ENCODE measurements around the gene GFPT2. TPM values are rescaled to one million over a fixed set of nuclear protein-coding genes. Genes with fewer than 3 reads are reported as not detected.

The GFPT2 gene
- total RNA-seq, 4 donors from 2014 or later = 2.1 to 5.5 (median 4.1) TPM

- H3K36me3 ChIP-seq = peaks cover 0 to 27% of the 10 kb centered on the region in 2 donors
- no peaks in the 10 kb centered on the region for H3K27me3 ChIP-seq
- H3K4me1 ChIP-seq = no peaks in the 10 kb centered on the region
- intact Hi-C loops (cut with DNase I; ENCODE audit: low total_unique reads) = no loop called here
- no peak overlapping the region for H3K27ac ChIP-seq
- no peak for ATAC-seq
- no peaks in the 10 kb centered on the region for H3K9me3 ChIP-seq
- no peak overlapping the region for H3K4me3 ChIP-seq
- DNase-seq = no peak
- TF ChIP-seq CTCF (IDR thresholded peaks at IDR 0.05 in 4 of 5, conservative IDR thresholded peaks at IDR 0.05 in 1 of 5) (no peak), POLR2A (IDR thresholded peaks at IDR 0.05) (no peak)
- in situ Hi-C loops (cut with MboI; ENCODE audit: low sequenced_read_pairs in 4 of 4) = no loop called here
Observed at GRCh38 chr5:180283026-180283615, 70.0 kb downstream of the GFPT2 start.

- DNase-seq = no peak
- TF ChIP-seq POLR2A (IDR thresholded peaks at IDR 0.05) = no peak
- no peak for TF ChIP-seq CTCF (IDR thresholded peaks at IDR 0.05 in 4 of 5, conservative IDR thresholded peaks at IDR 0.05 in 1 of 5)
- H3K27ac ChIP-seq = no peak overlapping the region
- in situ Hi-C loops (cut with MboI; ENCODE audit: low sequenced_read_pairs in 4 of 4) = no loop called here
- no peak overlapping the region for H3K4me3 ChIP-seq
- no peak for ATAC-seq
- H3K36me3 ChIP-seq = peaks cover 0 to 35% of the 10 kb centered on the region in 2 donors
- no peaks in the 10 kb centered on the region for H3K4me1 ChIP-seq
- H3K9me3 ChIP-seq = no peaks in the 10 kb centered on the region
- H3K27me3 ChIP-seq = no peaks in the 10 kb centered on the region
- intact Hi-C loops (cut with DNase I; ENCODE audit: low total_unique reads) = no loop called here
Observed at GRCh38 chr5:180282281-180282680, 70.9 kb downstream of the GFPT2 start.

- Histone ChIP-seq H3K9me3 (no peaks in the 10 kb centered on the region), H3K27ac (no peak overlapping the region), H3K36me3 (peaks cover 0 to 41% of the 10 kb centered on the region in 2 donors), H3K4me1 (no peaks in the 10 kb centered on the region), H3K4me3 (no peak overlapping the region), H3K27me3 (no peaks in the 10 kb centered on the region)
- no peak for ATAC-seq
- in situ Hi-C loops (cut with MboI; ENCODE audit: low sequenced_read_pairs in 4 of 4) (no loop called here), intact Hi-C loops (cut with DNase I; ENCODE audit: low total_unique reads) (no loop called here)
- no peak for DNase-seq
- no peak for TF ChIP-seq POLR2A (IDR thresholded peaks at IDR 0.05)
- no peak for TF ChIP-seq CTCF (IDR thresholded peaks at IDR 0.05 in 4 of 5, conservative IDR thresholded peaks at IDR 0.05 in 1 of 5)
Observed at GRCh38 chr5:180281706-180282105, 71.4 kb downstream of the GFPT2 start.

GRCh38 chr5:180274695-180275094 lies 78.4 kb downstream of the GFPT2 start:
- Histone ChIP-seq H3K9me3 (no peaks in the 10 kb centered on the region), H3K27ac (no peak overlapping the region), H3K4me3 (no peak overlapping the region), H3K27me3 (no peaks in the 10 kb centered on the region), H3K4me1 (no peaks in the 10 kb centered on the region), H3K36me3 (peaks cover 0 to 77% of the 10 kb centered on the region in 2 donors)
- TF ChIP-seq CTCF (IDR thresholded peaks at IDR 0.05 in 4 of 5, conservative IDR thresholded peaks at IDR 0.05 in 1 of 5) (no peak), POLR2A (IDR thresholded peaks at IDR 0.05) (no peak)
- intact Hi-C loops (cut with DNase I; ENCODE audit: low total_unique reads) = no loop called here
- in situ Hi-C loops (cut with MboI; ENCODE audit: low sequenced_read_pairs in 4 of 4) = no loop called here
- no peak for ATAC-seq
- no peak for DNase-seq

- intact Hi-C loops (cut with DNase I; ENCODE audit: low total_unique reads) (no loop called here), in situ Hi-C loops (cut with MboI; ENCODE audit: low sequenced_read_pairs in 4 of 4) (no loop called here)
- DNase-seq = no peak
- Histone ChIP-seq H3K27ac (no peak overlapping the region), H3K36me3 (peaks cover 3 to 77% of the 10 kb centered on the region in 2 donors), H3K4me1 (no peaks in the 10 kb centered on the region), H3K9me3 (peaks cover 0 to 20% (median 0%) of the 10 kb centered on the region in 3 donors), H3K27me3 (no peaks in the 10 kb centered on the region), H3K4me3 (no peak overlapping the region)
- TF ChIP-seq CTCF (IDR thresholded peaks at IDR 0.05 in 4 of 5, conservative IDR thresholded peaks at IDR 0.05 in 1 of 5) (no peak), POLR2A (IDR thresholded peaks at IDR 0.05) (no peak)
- no peak for ATAC-seq
Observed at GRCh38 chr5:180271221-180271620, 81.9 kb downstream of the GFPT2 start.

Data from gastrocnemius medialis (tissue), 4 donors.